HG02981 (cell line): ENCODE data around the gene IL36RN.

Source experiments
- ATAC-seq: cut with Tn5 transposase; IDR thresholded peaks from one replicate; pipeline ENCODE4 v1.9.1; 2021; ENCODE audit warnings: mild to moderate bottlenecking, moderate library complexity; ENCODE audit not compliant: unreplicated experiment

The IL36RN gene

GRCh38 chr2:113058998-113059960, at the start of gene IL36RN:
TSS of gene IL36RN (plus strand) at chr2:113059198. CDS start at chr2:113059439, 241 bp downstream.
- ATAC-seq = no peak

GRCh38 chr2:113009622-113010021, 49.4 kb upstream of the IL36RN start:
- no peak for ATAC-seq

DNA sequence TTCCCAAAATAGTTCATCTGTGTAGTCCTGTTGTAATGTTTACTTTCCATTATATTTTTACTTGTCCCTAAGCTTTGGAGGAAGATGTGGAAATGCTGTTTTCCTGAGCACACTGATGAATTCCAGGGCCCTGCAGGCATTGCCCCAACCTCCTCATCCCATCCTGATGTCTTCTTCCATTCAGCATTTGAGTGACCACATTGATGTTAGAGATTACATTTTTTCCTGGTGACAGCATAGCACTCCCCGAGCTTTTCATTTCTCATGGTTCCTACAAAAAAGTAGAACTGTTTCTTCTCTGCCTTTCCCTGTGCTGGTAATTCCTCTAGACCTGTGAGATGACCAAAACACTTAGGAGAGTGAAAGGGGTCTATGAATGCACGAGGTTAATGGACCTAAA, 48.9 kb upstream of the IL36RN start:
- ATAC-seq = no peak

DNA sequence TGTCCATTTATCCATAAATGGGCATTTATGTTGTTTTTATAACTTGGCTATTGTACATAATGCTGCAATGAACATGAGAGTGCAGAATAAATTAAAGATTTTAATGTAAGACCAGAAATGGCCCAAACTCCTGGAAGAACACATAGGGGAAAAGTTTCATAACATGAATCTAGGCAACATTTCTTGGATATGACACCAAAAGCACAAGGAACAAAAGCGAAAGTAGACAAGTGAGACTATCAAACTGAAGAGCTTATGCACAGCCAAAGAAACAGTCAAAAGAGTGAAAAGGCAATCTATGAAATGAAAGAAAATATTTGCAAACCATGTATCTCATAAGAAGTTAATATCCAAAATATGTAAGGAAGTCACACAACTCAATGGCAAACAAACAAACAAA, 47.9 kb upstream of the IL36RN start:
- no peak for ATAC-seq

GRCh38 chr2:113012436-113013335, 46.3 kb upstream of the IL36RN start:
- no peak for ATAC-seq

DNA sequence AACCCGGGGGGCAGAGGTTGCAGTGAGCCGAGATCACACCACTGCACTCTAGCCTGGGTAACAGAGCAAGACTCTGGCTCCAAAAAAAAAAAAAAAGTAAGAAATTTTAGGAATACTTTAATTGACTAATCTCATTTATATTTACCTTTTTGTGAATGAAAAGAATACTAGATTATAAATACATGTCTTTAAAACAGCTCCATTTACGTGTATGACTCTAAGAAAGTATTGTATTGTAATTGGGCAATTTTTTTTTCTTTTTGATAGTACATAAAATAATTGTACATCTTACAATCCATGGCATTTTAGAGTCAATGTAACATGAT, 45.7 kb upstream of the IL36RN start:
- no peak for ATAC-seq

DNA sequence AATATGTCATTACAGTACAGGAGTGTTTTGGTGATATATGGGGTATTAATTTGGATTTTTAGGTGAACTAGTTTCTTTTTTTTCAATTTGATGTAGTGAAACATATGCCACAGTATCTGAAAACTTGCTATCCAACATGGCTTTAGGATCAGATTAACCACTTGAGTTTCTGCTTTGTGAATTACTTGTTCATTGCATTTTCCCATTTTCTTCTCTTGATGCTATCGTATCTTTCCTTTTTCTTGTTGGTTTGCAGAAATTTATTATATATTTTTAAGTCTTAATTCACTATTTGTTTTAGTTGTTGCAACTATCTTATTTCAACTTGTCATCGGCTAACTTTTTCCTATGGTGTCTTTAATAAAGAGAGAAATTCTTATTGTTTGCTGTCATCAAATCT, 44.9 kb upstream of the IL36RN start:
- ATAC-seq = no peak

DNA sequence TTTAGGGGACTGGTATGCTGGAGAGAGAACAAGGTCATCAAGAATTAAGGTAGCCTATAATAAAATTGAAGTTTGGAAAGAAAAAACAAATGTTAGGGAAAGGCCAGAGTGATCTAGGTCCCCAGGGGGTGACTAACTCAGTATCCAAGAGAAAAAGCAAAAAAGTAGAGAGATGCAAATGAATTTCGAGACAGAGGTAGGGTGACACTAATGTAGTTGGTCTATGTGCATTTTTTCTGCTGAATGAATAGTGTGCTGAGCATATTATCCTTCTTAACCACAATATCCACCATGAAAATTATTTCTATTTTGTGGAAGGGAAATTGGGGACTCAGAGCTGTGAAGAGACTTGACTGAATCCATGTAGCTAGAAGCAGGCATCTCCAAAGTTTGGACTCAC, 44.0 kb upstream of the IL36RN start:
- ATAC-seq = no peak

DNA sequence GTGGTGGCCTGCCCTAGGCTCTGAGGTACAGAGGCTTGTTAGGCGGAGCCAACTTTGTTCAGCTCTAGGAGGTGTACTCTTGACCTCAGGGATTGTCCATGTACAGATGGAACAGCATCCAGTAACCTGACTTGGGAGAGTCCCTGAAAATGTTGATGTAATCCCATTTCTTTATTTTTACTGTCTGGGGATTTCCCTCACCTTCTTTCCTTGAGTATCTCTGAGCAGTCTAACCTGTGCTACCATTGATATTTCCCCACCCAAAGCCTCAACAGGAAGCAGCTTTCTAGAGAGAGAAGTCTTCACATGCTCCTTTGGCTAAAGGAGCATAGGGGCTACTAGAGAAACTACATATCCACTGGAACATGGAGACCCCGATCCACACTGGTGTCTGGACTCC, 43.3 kb upstream of the IL36RN start:
- no peak for ATAC-seq

DNA sequence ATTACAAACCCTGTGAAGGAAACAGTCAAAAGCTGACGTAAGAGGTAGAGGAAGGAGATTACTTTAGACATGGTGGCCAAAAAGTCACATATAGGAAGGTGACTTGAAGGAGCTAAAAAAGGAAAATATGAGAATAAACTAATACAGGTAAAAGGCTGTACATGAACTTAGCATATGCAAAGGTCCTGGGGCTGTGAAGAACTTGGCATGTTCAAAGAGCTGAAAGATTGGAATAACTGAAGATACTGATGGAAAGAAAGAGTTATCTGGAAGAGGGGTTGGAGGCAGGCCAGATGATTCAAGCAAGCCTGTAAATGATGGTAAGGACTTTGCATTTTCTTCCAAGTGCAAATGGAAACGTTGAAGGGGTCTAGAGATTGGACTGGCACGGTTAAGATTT, 40.5 kb upstream of the IL36RN start:
- no peak for ATAC-seq

DNA sequence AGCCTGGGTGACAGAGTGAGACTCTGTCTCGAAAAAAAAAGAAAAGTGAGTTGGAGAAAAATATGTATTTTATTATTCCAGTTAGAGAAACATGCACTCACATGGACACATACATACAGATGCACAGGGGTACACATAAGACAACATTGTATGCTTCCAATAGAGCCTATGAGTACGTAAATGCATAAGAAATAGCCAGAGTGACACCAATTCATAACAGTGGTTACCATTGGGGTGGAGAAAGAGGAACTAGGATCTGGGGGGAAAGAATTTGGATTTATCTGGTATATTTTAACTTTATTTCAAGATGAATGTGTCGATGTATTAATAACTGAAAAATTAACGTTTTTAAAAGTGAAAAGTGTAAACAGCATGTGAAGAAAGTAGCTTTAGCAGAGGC, 37.7 kb upstream of the IL36RN start:
- no peak for ATAC-seq

GRCh38 chr2:113024764-113025163, 34.2 kb upstream of the IL36RN start:
- ATAC-seq = no peak

- no peak for ATAC-seq
These were observed 33.3 kb upstream of the IL36RN start for GRCh38 chr2:113025737-113026136.

DNA sequence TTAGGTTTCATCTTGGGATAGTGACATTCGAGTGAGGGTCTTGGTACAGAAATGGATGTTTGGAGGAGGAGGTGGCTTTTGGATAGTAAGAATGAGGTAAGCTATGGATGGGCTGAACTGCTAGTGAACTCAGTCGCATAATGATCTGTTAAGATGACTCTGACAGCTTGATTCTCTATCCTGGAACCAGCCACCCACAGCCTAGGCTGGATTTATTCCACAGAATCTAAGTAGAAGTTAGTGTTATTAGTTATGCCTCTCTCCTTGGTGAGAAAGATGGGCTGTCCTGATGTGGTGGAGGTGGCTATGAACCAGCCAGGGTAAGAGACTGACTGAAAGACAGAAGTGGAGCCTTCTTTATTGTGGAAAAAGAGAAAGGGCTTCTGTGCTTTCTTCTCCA, 31.3 kb upstream of the IL36RN start:
- ATAC-seq = no peak

GRCh38 chr2:113028112-113028511, 30.9 kb upstream of the IL36RN start:
- no peak for ATAC-seq

- no peak for ATAC-seq
These were observed 26.3 kb upstream of the IL36RN start for GRCh38 chr2:113032737-113033136.

DNA sequence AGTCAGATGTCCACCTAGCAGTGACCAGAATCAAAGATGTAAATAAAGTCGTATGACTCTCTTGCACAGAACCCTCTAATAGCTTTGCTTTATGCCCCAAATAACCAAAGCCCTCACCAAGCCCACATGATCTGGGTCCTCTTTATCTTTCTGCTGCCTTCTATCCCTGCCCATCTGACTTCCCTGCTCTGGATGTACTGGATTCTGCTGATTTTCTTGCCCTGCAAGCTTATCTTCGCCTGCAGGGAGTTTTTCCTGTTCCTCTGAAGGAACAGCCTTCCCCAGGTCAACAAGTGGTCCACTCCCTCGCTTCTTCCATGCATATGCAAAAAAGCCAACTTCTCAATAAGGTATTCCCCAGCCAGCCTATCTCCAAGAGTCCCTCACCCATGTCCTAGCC, 25.0 kb upstream of the IL36RN start:
- ATAC-seq = no peak

DNA sequence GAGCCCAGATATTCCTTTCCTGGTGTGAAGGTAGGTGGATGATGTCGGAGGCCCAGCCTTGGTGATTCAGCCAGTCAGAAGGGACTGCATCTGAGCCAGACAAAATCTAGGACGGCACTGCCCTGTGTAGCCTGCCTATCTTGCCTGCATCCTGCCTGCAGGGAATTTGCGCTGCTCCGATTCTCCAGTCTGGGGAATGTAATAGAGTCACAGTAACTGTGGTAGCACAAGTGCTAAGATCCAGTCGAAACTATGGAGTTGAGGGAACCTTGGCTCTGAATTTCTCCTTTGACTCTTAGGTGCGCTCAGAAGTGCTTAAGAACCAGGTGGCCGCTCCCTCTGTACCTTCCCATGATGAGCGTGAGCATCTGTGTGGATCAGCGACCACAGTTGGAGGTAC, 22.2 kb upstream of the IL36RN start:
- ATAC-seq = no peak

DNA sequence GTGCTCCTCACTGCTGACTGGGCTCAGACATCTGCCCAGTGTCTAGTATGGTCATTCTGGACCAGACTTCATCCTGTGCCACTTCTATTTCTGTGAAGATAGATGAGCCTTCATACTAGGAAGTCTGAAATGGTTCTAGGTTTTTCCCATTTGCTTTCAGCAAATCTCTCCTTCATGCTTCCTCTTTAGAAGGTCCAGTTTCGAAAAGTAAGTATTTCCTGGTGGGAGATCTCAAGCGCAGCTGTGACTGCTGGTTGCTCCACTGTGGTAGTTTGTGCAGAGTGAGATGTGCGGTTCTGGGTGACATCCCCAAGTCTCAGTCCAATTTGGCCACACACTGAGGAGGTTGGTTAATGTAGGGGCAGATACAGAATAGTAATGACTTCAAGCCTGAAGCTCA, 20.7 kb upstream of the IL36RN start:
- no peak for ATAC-seq

GRCh38 chr2:113039158-113039557, 19.8 kb upstream of the IL36RN start:
- ATAC-seq = no peak

- ATAC-seq = no peak
These were observed 19.3 kb upstream of the IL36RN start for GRCh38 chr2:113039719-113040118.

DNA sequence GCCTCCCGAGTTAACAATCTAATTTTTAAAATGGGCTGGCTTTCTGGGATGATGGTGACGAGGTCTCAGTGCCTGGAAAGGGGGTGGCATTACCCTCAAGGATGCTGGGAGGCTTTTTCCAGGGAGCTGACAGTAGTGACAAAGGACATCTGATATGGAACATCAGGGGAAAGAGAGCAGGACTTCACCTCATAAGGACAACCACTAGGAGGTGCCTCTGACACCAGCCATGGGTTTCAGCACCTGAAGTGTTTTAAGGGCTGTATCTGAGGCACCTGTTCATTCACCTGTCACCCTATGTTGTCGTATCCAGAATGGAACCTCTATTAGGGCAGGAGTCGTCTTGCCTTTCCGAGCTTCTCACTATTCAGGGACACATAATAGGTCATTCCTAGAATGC, 17.1 kb upstream of the IL36RN start:
- no peak for ATAC-seq
